HPDE6-E6E7 (cell line): ENCODE measurements around the gene RIN1.
"Not testable (repeated sequence)": the region's sequence is repeated elsewhere in the genome, so short reads cannot be mapped to it uniquely, and the experiment has no call there.

ENCODE experiments used
- DNase-seq: peaks from one replicate; pipeline ENCODE4 v3.0.0; 2011; ENCODE audit warnings: missing footprints; ENCODE audit errors: extremely low spot score

Gene RIN1

GRCh38 chr11:66320289-66320688 lies 15.9 kb downstream of the RIN1 start:
- not testable (repeated sequence) for DNase-seq

GRCh38 chr11:66318600-66318970 lies 17.6 kb downstream of the RIN1 start:
- no peak for DNase-seq

GRCh38 chr11:66317723-66318599 lies 18.3 kb downstream of the RIN1 start:
- no peak for DNase-seq

- DNase-seq, result no peak
Observed at GRCh38 chr11:66317322-66317722, 18.9 kb downstream of the RIN1 start.

- no peak for DNase-seq
Observed at GRCh38 chr11:66316849-66317251, 19.4 kb downstream of the RIN1 start, which contains the start of gene CD248. Gene CD248, minus strand, starts transcription at chr11:66317044. Its CDS starts 17 bp downstream, at chr11:66317027.

GRCh38 chr11:66315921-66316811 lies 20.1 kb downstream of the RIN1 start:
- no peak for DNase-seq

GRCh38 chr11:66315498-66315885 lies 20.7 kb downstream of the RIN1 start:
- no peak for DNase-seq

- no peak for DNase-seq
Observed at GRCh38 chr11:66314561-66315497, 21.4 kb downstream of the RIN1 start.

GRCh38 chr11:66314186-66314501 lies 22.1 kb downstream of the RIN1 start:
- DNase-seq, result no peak

GRCh38 chr11:66313321-66314185 lies 22.7 kb downstream of the RIN1 start:
- no peak for DNase-seq

GRCh38 chr11:66312549-66313320 lies 23.5 kb downstream of the RIN1 start:
- DNase-seq, result peak; percentile 99

- DNase-seq, result peak; percentile 86
Observed at GRCh38 chr11:66311965-66312548, 24.2 kb downstream of the RIN1 start.

GRCh38 chr11:66311470-66311964 lies 24.7 kb downstream of the RIN1 start:
- no peak for DNase-seq

- not testable (repeated sequence) for DNase-seq
Observed at GRCh38 chr11:66310803-66311440, 25.3 kb downstream of the RIN1 start.

- no peak for DNase-seq
Observed at GRCh38 chr11:66310324-66310723, 25.9 kb downstream of the RIN1 start.

- DNase-seq, result no peak
Observed at GRCh38 chr11:66309475-66309874, 26.8 kb downstream of the RIN1 start.

- DNase-seq, result no peak
Observed at GRCh38 chr11:66302656-66303055, 33.6 kb downstream of the RIN1 start.

- DNase-seq, result no peak
Observed at GRCh38 chr11:66299186-66299585, 37.0 kb downstream of the RIN1 start.

- DNase-seq, result no peak
Observed at GRCh38 chr11:66297610-66298009, 38.6 kb downstream of the RIN1 start.
